Stimulated activated CD8-positive, alpha-beta memory T cell treated with anti-CD3 and anti-CD28 coated beads, Interleukin-15, amount 100 ng/mL, for 1 hour (primary cell): ENCODE data around the gene PCAT6.
"Not testable (repeated sequence)": the region's sequence is repeated elsewhere in the genome, so short reads cannot be mapped to it uniquely, and the experiment has no call there.

Source experiments
- DNase-seq: peaks from one replicate; pipeline ENCODE4 v3.0.0-alpha.2; 2020; ENCODE audit warnings: low read depth

The PCAT6 gene

DNA sequence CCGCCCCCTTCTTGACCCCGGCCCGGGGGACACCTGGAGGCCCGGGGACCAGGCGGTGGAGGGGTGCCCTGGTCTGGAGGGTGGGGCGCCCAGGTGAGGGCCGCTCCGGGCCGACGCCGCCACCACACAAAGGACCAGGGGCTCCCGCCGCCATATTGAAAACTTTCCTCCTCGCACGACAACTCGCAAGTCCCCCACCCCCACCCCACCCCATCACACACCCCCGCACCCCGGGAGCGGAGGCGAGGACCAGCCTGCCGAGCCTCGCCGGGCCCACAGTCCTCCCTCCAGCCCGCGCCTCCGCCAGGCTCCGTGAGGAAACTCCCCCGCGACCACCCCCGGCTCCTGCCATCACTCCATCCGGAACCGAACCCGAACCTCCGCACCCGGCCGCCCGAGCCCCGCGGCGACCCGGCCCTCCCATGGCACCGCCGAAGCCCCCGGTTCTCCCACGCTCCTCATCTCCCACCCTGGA lies 3.3 kb upstream of the PCAT6 start:
- no peak for DNase-seq

DNA sequence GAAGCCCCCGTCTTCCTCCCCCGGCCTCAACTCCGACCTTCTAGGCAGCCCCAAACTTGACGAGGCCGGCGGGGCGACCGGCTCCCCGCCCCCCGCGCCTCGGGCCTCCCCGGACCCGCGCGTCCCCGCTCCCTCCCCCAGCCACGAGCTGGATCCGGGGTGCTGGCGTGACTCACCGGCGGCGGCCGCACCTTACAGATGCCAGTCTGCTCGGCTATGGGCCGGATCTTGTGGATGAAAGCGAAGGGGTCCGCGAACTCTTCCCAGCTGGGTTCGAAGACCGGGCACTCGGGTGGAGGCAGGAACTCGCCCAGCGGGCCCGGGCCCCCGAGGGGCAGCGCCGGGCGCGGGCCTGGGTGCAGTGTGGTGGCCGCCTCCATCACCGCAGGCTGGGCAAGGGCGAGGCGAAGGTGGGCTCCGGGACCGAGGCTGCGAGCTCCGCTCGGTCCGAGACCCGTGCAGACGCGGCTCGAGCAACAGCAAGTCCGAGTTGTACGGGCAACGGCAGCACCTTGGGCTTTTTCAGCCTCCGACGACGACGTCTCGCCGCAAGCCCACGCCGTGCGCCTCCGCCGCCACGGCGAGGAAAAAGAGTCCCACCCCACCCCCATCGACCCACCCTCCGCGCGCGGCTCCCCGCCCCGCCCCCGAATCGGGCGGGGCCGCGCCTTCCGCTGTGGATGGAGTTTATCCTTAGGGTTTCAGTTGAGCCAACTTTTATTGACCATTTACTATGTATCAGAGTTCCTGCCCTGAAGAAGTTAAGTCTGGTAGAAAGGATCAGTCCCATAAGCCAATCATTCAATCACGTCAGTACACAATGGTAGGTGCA lies 2.6 kb upstream of the PCAT6 start, which contains the start of gene KDM5B:
Gene KDM5B, minus strand, starts transcription at position 496 of the 832 bp plus-strand sequence. Its CDS starts 116 bp downstream, at position 380.
- DNase-seq, result peak; percentile 34

DNA sequence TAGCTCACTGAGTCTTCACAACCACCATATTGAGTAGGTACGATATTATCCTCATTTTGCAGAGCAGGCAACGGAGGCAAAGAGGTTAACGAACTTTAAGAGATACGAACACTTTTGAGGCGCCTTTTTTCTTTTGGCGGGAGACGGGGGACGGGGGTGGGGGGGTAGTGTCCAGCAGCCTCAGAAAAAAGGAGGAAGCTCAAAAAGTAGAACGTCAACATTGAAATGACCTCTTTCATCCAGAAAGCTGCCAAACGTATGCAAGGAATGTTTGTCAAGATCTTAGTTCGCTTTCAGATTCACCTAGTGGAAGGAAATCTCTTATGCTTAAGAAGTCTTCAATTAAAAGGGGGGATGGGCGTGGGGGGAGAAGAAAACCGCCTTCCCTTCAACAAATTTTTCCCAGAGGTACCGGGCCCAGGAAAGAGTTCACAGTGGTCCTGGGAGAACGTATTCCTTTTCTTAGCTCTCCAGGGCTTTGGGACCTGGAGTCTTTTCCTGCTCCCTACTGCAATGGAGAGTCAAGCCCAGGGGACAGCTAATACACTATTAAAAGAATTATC lies 1.1 kb upstream of the PCAT6 start:
- DNase-seq, result no peak

DNA sequence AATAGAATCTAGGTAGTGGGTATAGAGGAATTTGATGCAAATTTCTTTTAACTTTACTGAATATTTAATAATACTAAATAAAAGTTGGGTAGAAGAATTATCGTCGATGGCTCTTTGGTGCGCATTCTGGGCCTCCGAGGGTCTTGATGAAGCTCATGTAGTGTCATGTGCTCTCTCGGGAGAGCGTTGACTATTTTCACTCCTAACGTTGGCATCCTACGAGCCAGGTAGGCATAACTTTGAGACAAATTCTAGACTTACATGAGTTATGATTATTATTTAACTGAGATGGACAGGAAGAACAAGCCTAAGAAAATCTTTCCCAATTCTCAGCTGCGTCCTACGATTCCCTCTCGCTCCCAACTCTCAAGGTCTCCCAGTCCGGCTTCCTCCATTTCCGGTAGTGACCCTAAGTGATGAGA lies 550 bp upstream of the PCAT6 start:
- DNase-seq, result no peak

DNA sequence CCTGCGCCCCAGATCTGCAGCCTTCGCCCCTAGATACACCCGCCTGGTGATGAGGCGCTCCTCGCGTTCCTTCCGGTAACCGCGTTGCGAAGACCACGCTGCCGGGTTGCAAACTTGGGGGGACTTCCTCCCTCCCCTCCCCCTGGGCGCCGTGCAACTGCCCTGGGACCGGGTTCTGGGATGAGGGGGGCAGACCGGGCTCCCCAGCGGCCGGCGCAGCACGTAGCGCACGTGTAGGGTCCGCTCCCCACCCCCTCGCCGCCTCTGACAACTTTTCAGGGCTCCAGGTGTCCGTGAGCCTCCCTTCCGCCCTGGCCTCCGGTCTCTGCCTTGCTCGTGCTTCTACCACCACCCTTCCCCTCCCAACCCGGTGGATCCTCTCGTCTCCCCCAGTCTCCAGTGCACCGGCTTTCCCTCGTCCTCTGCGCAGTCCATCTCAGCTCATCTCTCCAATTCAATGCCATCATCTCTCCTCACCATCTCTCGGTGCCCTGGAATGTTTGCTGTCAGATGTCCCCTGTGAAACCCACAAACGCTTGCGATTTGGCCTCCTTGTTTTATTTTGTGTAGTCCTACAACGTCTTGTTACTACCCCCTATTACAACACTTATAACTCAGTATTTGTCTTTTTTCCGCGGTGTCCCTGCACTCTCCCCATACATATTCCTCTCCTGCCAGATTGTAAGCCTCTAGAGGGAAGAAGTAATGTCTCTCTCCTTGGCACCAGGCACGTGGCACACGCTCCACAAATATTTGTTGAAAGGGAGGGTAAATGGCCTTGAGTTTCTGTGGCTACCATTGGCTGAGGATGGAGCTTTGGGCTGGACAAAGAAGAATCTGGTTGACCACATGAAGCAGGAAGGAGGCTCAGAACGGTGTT lies 782 bp downstream of the PCAT6 start:
- DNase-seq, result no peak

DNA sequence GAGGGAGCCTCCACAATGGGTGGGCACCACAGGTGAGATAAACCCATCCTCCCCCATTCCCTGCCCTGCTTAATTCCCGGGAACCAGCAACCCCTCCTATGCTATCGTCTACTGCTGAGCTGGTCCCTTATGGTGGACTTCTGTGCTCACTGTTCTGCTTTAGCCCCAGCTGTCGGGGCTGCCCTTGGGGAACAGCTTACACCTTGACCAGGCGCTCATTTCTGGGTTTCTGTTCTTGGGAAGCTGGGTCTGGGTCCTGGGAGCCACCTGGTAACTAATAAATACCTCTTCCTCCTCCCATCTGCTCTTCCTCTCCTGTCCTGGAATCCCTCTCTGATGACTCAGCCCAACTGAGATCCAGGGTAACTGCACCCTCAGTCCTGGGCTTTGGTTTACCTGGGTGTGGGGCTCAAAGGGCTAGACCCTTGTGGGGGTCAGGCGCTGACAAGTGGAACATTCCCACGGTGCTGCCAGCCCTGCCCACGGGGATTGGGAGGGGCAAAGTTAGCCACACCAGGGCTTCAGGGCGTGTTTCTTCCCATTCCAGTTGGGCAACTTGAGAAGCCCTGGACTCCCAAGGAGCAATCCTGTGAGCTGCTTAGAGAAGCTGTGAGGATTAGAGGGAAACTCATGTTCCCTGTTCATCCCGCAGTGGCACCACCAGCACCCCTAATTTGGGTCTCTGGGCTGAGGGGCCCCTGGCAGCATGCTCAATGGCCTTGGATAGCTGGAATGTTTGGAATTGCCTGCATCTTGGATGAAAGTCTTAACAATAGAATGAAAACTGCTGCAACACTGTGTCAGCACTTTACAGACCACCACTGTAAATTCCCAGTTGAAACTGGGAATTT lies 1.6 kb downstream of the PCAT6 start:
- DNase-seq, result no peak

DNA sequence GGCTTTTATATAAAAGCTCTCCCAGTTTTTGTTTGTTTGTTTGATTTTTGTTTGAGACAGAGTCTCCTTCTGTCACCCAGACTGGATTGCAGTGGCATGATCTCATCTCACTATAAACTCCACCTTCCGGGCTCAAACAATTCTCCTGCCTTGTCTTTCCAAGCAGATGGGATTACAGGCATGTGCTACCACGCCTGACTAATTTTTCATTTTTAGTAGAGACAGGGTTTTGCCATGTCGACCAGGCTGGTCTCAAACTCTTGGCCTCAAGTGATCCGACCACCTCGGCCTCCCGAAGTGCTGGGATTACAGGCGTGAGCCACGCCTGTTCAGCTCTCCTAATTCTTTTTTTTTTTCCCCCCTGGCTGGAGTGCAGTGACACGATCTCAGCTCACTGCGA lies 4.4 kb downstream of the PCAT6 start:
- no peak for DNase-seq

DNA sequence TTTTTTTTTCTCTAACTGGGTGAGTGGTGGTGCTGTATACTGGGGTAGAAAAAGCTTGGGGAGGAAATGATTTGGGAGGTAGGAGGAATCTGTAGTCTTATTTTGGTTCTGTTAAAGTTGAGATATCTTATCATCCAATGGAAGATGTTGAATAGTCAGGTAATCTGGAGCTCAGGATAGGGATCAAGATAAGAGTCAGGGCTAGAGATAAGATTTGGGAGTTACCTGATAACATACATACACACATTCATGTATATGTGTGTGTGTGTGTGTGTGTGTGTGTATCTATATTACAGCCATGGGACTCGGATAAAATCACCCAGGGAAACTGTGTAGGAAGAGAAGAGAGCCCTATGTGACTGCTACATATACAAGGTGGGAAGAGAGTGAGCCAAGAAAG lies 8.1 kb downstream of the PCAT6 start:
- DNase-seq, result no peak

DNA sequence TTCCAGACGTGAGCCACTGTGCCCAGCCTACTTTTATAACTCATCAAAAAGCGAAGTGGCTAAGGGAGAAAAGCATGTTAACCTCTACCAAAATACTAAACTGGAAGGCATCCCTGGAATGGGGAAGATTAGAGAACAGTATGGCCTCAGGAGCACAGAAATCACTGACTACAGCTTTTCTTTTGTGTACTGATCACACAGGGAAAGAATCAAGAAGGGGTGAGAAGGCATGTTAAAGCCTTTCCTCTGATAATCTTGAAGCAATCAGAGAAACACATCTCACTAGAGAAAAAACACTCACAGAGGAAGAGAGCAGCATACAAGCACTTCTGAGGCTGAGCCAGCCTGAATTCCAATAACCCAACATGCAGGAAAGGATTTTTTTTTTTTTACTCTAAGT lies 10.7 kb downstream of the PCAT6 start:
- no peak for DNase-seq

DNA sequence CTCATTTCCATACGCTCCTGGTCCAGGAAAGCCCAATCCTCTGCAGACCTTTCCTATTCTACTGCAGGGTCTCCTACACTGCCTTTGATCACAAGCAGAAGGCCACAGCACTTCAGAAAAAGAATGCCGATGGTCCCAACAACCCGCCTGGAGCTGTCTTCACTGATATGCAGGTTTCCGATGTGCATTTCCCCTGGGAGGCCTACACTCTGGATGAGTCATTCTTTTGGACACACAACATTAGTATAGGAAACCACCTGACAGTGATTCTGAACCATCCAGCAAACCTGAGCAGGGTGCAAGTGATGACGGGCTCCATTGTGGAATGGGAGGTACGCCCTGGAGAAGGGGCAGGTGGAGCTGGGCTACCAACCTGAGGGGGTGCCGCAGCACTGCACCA lies 15.0 kb downstream of the PCAT6 start:
- DNase-seq, result no peak

DNA sequence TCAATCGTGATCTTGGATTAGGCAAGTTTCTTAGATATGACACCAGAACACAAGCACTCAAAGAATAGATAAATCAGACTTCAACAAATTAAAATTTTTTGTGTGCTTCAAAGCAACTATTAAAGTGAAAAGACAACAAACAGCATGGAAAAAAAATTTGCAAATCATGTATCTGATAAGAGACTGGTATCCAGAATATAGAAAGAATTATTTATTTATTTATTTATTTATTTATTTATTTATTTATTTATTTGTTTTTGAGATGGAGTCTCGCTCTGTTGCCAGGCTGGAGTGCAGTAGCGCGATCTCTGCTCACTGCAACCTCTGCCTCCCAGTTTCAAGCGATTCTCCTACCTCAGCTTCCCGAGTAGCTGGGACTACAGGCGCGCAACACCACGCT lies 18.5 kb downstream of the PCAT6 start:
- not testable (repeated sequence) for DNase-seq

DNA sequence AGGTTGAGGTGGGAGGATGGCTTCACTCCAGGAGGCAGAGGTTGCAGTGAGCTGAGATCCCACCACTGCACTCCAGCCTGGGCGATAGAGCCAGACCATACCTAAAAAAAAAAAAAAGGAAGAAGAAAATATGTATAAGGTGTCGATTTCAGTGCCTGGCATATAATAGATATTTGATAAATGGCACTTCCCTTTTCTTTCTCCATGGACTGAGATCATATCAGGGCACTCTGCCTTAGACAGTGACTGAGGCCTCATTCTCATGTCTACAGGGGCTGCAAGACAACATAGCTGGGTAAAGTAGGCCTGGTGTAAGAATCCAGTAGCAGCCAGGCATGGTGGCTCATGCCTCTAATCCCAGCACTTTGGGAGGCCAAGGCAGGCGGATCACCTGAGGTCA lies 21.2 kb downstream of the PCAT6 start:
- DNase-seq, result no peak

DNA sequence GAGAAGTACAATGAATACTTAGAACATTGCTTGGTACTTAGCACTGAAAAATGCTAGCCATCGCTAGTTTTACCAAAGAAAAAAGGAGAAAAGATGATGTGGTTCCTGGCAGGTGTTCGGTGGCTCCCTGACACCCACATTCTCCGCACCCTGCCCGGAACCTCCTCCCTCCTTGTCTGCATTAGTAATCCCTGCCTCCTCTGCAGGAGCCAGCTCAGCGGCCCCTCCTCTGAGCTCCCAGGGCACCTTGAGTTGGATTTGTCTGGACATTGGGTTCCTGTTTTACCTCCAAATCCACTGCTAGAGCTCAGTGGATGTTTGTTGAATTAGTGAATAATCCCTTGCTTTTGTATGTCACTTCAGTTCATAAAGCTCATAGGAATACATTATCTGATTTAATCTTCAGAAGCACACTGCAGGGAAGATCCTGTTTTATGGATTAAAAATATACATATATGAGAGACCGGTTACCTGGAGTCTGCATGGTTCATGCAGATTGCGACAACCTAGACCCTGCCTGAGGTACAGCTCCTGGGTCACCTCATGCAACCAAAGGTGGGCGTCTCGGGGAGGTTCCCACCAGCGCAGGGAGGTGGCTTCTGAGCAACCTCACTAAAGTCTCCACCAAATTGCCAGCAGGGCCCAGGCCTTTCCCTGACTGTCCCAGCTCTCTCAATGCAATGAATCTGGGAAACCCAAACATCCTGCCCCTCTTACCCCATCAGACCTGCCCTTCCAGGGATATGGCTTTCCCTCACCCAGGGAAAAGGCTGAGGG lies 24.2 kb downstream of the PCAT6 start:
- no peak for DNase-seq

DNA sequence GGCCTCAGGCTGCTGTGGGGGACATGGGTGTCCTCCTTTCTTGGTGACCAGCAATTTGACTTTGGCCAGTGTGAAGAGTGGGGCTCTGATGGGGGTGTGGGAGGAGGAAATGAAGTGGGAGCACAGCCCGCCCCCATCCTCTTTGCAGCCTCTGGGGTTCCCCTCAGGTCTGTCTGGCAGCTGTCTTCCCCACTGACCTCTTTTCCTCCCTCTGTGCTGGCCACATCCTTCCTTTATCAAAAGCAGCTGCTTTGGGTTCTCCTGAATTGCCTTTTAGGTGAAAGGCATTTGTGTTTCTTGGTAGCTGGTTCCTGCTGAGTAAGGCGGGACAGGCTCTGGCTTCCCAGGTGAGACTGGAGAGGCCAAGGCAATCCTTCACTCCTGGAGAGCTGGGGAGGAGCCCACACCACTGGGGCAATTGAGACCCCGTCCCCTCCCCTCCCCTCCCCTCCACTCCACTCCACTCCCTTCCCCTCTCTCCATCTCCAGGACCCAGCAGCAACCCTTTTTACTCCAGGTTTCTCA lies 24.9 kb downstream of the PCAT6 start:
- DNase-seq, result no peak

DNA sequence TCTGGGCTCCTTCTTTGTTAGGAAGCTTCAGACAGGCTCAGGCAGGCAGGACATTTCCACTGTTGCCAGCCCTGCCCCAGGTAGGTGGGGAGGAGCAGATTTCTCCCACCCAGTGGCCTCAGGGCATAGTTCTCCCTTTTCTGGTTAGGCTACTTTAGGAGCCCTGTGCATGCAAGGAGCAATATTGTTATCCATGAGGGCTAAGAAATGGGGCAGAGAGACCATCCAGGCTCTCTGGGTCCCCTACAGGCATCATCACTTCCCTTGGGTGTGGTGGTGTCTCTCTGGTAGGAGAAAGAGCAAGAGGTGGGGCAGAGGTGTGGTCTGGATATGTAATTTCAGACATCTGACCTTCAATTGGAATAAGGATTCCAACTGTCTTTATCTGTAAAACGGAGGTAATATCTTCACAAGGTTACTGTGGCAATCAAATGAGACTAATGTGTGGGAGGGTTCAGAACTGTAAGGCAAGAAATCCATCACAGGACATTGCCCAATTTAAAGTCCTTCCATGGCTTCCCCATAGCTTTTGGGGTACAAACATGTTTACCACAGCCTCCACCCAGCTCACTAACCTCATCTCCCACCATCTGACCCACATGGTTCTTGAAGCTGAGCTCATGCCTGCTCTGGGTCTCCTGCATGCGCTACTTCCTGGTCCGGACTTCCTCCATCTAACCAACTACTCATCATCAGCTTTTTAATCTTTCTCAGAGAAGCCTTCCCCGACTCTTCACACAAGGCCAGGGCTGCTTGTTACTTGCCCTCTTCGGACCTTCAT lies 26.1 kb downstream of the PCAT6 start:
- DNase-seq, result no peak

DNA sequence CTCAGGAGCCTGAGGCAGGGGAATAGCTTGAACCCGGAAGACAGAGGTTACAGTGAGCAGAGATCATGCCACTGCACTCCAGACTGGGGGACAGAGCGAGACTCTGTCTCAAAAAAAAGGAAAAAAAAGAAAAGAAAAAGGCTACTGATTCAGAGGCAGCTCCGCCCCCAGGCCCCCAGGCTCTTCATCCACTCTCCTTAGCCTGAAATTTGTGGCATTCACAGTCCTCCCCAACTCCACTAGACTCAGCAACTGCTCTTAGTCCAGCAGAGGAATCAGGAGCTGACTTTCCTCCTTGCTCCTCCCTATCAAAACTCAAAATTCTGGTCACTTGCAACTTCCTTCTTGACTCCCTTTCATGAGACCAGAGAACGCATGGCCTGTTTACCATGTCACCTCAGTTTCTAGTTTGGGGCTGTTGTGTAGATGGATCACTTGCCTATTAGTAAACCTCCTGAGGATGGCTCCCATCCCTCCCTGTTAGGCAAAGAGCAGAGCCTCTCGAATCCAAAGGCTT lies 27.1 kb downstream of the PCAT6 start:
- no peak for DNase-seq

DNA sequence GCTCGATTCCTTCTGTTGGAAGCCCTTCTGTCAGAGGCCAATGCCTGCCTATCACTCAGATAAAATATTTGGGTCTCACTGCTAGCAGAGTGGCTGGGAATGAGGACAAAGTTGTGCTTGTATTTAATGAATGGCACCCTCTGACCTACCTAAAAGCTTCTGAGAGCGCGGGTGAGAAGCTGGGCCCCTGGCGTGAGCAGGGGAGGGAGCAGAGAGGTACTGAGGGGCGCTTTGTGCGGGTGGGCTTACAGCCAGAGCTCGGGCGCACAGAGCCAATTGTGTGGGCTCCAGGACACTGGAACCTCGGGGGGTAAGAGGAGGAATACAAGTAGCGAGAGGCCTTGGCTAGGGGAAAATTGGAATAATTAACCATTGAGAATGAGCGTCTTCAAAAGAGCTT lies 32.3 kb downstream of the PCAT6 start:
- DNase-seq, result no peak

DNA sequence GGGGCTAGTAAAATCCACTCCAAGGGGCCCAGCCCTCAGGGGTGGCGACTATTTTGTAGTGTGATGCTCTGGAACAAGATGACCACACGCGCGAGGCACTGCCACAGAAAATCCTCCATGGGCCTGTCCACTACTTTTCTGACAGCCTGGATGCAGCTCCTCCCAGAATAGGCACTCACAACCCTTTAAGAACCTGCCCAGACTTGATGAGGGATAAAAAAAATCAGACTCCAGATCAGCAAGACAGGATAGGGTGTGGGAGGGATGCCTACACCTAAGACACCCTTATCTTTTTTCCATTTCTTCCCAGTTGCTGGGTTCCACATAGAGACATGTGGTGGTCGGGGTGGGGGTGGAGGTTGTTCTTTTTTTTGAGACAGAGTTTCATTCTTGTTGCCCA lies 33.5 kb downstream of the PCAT6 start:
- no peak for DNase-seq

DNA sequence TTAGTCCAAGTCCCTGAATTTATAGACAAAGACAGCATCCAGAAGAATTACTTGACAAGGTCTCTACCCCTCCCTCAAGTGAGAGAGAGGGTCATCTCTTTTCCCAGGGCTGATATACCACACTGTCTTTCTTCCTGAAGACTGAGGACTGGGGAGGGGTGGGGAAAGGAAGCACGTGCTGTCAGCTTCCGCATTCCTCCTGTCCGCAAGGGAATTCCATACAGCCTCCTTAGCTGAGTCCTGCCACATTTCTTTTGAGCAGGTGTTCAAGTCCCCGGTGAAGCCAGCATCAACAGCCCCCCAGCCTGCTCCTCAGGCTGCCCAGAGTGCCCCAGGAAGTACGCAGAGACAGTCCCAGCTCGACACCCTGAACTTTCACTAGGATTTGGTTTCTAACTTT lies 34.2 kb downstream of the PCAT6 start:
- DNase-seq, result no peak

DNA sequence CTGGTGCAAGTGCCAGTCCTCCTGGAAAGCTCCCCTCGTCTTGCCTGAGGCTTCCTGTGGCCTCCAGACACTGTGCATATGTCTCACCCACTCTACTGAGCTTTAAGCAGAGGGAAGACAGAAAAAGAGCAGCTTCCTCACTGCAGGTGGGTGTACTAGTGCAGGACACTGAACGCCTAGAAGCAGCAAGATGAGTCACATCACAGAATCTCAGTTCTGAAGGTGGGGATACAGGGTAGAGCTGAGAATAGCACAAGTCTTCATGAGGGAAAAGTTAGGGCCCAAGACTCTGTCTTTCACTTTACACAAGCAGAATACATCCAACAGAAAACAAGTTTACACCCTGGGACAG lies 37.4 kb downstream of the PCAT6 start:
- DNase-seq, result no peak
